ENCODE measurements around the gene RNF11. TPM values are rescaled to one million over a fixed set of nuclear protein-coding genes. Genes with fewer than 3 reads are reported as not detected.

The RNF11 gene
- total RNA-seq, 1 experiment from 2014 or later: 82.1 TPM

GRCh38 chr1:51192213-51192843 is 43.7 kb upstream of the RNF11 start:
- TF ChIP-seq, protein P1, sequence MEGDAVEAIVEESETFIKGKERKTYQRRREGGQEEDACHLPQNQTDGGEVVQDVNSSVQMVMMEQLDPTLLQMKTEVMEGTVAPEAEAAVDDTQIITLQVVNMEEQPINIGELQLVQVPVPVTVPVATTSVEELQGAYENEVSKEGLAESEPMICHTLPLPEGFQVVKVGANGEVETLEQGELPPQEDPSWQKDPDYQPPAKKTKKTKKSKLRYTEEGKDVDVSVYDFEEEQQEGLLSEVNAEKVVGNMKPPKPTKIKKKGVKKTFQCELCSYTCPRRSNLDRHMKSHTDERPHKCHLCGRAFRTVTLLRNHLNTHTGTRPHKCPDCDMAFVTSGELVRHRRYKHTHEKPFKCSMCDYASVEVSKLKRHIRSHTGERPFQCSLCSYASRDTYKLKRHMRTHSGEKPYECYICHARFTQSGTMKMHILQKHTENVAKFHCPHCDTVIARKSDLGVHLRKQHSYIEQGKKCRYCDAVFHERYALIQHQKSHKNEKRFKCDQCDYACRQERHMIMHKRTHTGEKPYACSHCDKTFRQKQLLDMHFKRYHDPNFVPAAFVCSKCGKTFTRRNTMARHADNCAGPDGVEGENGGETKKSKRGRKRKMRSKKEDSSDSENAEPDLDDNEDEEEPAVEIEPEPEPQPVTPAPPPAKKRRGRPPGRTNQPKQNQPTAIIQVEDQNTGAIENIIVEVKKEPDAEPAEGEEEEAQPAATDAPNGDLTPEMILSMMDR (IDR thresholded peaks at IDR 0.05; ENCODE audit: unreplicated experiment): peak; percentile 85
- DNase-seq: peak; percentile 76
- no peak overlapping the region for H3K27ac Mint-ChIP-seq (ENCODE audit: unreplicated experiment)
- H3K4me1 Mint-ChIP-seq (ENCODE audit: low read depth, unreplicated experiment): no peaks in the 10 kb centered on the region
- BruUV-seq (replicated peaks): no TSS peak
- CTCF ChIA-PET: interaction anchor here (0.6 to 2.6 kb wide), 10 partner anchors 18 to 572 kb away, joined by 3 to 7 read pairs (median 4); no protein-coding TSS in a partner anchor
- intact Hi-C loops (cut with micrococcal nuclease; ENCODE audit: unreplicated experiment): loop anchor here (5.0 to 10.0 kb wide), 2 partner anchors 102 to 420 kb away; no protein-coding TSS in a partner anchor
- no peaks in the 10 kb centered on the region for H3K27me3 Mint-ChIP-seq (ENCODE audit: unreplicated experiment)
- no peaks in the 10 kb centered on the region for H3K36me3 Mint-ChIP-seq (ENCODE audit: insufficient read depth, unreplicated experiment)
- no peaks in the 10 kb centered on the region for H3K9me3 Mint-ChIP-seq (ENCODE audit: low read depth, unreplicated experiment)
- H3K4me3 Mint-ChIP-seq (ENCODE audit: low read depth, unreplicated experiment): no peak overlapping the region

DNA sequence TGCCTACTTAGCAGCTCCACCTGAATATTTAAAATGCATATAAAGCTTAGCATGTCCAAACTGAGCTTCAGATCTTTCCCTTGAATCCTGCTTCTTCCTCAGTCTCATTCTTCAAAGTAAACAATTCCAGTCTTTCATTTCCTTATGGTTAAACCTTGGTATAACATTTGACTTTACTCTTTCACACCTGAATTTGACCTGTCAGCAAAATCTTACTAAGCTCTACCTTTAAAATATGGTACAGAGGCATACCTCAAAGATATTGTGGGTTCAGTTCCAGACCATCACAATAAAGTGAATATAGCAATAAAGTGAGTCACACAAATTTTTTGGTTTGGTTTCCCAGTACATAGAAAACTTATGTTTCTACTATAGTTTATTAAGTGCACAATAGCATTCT is 42.5 kb upstream of the RNF11 start:
- BruUV-seq (replicated peaks): no TSS peak
- CTCF ChIA-PET: interaction anchor here (0.7 kb wide), 1 partner anchor 15 kb away, joined by 3 read pairs; no protein-coding TSS in a partner anchor
- H3K4me3 Mint-ChIP-seq (ENCODE audit: low read depth, unreplicated experiment): no peak overlapping the region
- H3K27me3 Mint-ChIP-seq (ENCODE audit: unreplicated experiment): no peaks in the 10 kb centered on the region
- H3K4me1 Mint-ChIP-seq (ENCODE audit: low read depth, unreplicated experiment): no peaks in the 10 kb centered on the region
- DNase-seq: no peak
- no peaks in the 10 kb centered on the region for H3K9me3 Mint-ChIP-seq (ENCODE audit: low read depth, unreplicated experiment)
- H3K36me3 Mint-ChIP-seq (ENCODE audit: insufficient read depth, unreplicated experiment): no peaks in the 10 kb centered on the region
- no peak overlapping the region for H3K27ac Mint-ChIP-seq (ENCODE audit: unreplicated experiment)
- TF ChIP-seq, protein P1 (IDR thresholded peaks at IDR 0.05; ENCODE audit: unreplicated experiment): no peak
- intact Hi-C loops (cut with micrococcal nuclease; ENCODE audit: unreplicated experiment): loop anchor here (5.0 to 10.0 kb wide), 2 partner anchors 101 to 421 kb away; no protein-coding TSS in a partner anchor

- no peak for DNase-seq
- BruUV-seq (replicated peaks): no TSS peak
- H3K4me3 Mint-ChIP-seq (ENCODE audit: low read depth, unreplicated experiment): no peak overlapping the region
- no peaks in the 10 kb centered on the region for H3K36me3 Mint-ChIP-seq (ENCODE audit: insufficient read depth, unreplicated experiment)
- intact Hi-C loops (cut with micrococcal nuclease; ENCODE audit: unreplicated experiment): no loop called here
- no peaks in the 10 kb centered on the region for H3K4me1 Mint-ChIP-seq (ENCODE audit: low read depth, unreplicated experiment)
- H3K27me3 Mint-ChIP-seq (ENCODE audit: unreplicated experiment): no peaks in the 10 kb centered on the region
- no peak overlapping the region for H3K27ac Mint-ChIP-seq (ENCODE audit: unreplicated experiment)
- no peaks in the 10 kb centered on the region for H3K9me3 Mint-ChIP-seq (ENCODE audit: low read depth, unreplicated experiment)
- TF ChIP-seq, protein P1 (IDR thresholded peaks at IDR 0.05; ENCODE audit: unreplicated experiment): no peak
- CTCF ChIA-PET: no interaction called here
Observed at GRCh38 chr1:51203121-51203873, 32.8 kb upstream of the RNF11 start.

- no peaks in the 10 kb centered on the region for H3K9me3 Mint-ChIP-seq (ENCODE audit: low read depth, unreplicated experiment)
- TF ChIP-seq, protein P1 (IDR thresholded peaks at IDR 0.05; ENCODE audit: unreplicated experiment): no peak
- no peaks in the 10 kb centered on the region for H3K36me3 Mint-ChIP-seq (ENCODE audit: insufficient read depth, unreplicated experiment)
- CTCF ChIA-PET: no interaction called here
- DNase-seq: no peak
- H3K27ac Mint-ChIP-seq (ENCODE audit: unreplicated experiment): no peak overlapping the region
- H3K4me3 Mint-ChIP-seq (ENCODE audit: low read depth, unreplicated experiment): no peak overlapping the region
- BruUV-seq (replicated peaks): no TSS peak
- H3K27me3 Mint-ChIP-seq (ENCODE audit: unreplicated experiment): no peaks in the 10 kb centered on the region
- intact Hi-C loops (cut with micrococcal nuclease; ENCODE audit: unreplicated experiment): no loop called here
- no peaks in the 10 kb centered on the region for H3K4me1 Mint-ChIP-seq (ENCODE audit: low read depth, unreplicated experiment)
Observed at GRCh38 chr1:51203874-51204245, 32.2 kb upstream of the RNF11 start.
